A673 (cell line): ENCODE results near the gene CYP4F8. TPM values are rescaled to one million over a fixed set of nuclear protein-coding genes. Genes with fewer than 3 reads are reported as not detected.

Source experiments
- BruUV-seq: library from RNA; stranded (reverse); fragments of 400-500 nt; replicated peaks from 2 replicates; lab custom pipeline; 2021; lab: Mats Ljungman, UMichigan
- CTCF ChIA-PET: fragments of 300-600 bp; sonication (Branson Sonifier 250); formaldehyde crosslinking; loops from one replicate; lab custom pipeline; 2022; ENCODE audit warnings: antibody characterized with exemption; lab: Charles Lee
- POLR2A ChIA-PET: fragments of 300-600 bp; sonication (Branson Sonifier 250); formaldehyde crosslinking; loops from one replicate; lab custom pipeline; 2022; ENCODE audit warnings: antibody characterized with exemption; ENCODE audit not compliant: low non-redundant PET; lab: Charles Lee
- DNase-seq: peaks from one replicate; pipeline ENCODE4 v3.0.0-alpha.2; 2015; ENCODE audit warnings: low spot score
- H3K27ac ChIP-seq: fragments of 200-600 bp; sonication (generic); 2 replicates; pipeline ENCODE4 v1.5.1; 2016; ENCODE audit warnings: mixed run types, low read depth, mild to moderate bottlenecking, mixed read lengths, antibody characterized with exemption, low read length; ENCODE audit not compliant: poor library complexity, severe bottlenecking
- H3K27me3 ChIP-seq: fragments of 200-600 bp; sonication (generic); replicated peaks from 2 replicates; pipeline ENCODE4 v1.6.1; 2017; ENCODE audit warnings: mixed run types, low read depth, mild to moderate bottlenecking, mixed read lengths, antibody characterized with exemption, low read length; ENCODE audit not compliant: insufficient read depth, poor library complexity
- H3K36me3 ChIP-seq: fragments of 200-600 bp; sonication (generic); 2 replicates; pipeline ENCODE4 v1.6.1; 2016; ENCODE audit warnings: mixed run types, mild to moderate bottlenecking, mixed read lengths, antibody characterized with exemption, low read length; ENCODE audit not compliant: insufficient read depth, poor library complexity, severe bottlenecking
- H3K4me1 ChIP-seq: fragments of 200-600 bp; sonication (generic); 2 replicates; pipeline ENCODE4 v1.6.1; 2017; ENCODE audit warnings: mixed run types, mild to moderate bottlenecking, mixed read lengths, antibody characterized with exemption, low read length; ENCODE audit not compliant: insufficient read depth, poor library complexity, severe bottlenecking
- H3K4me3 ChIP-seq: fragments of 200-600 bp; sonication (generic); 2 replicates; pipeline ENCODE4 v1.5.1; 2016; ENCODE audit warnings: low read depth, mixed run types, mild to moderate bottlenecking, mixed read lengths, low read length; ENCODE audit not compliant: poor library complexity, severe bottlenecking
- H3K9me3 ChIP-seq: fragments of 200-600 bp; sonication (generic); 2 replicates; pipeline ENCODE4 v1.6.1; 2016; ENCODE audit warnings: mixed run types, low read depth, mild to moderate bottlenecking, mixed read lengths, antibody characterized with exemption, low read length; ENCODE audit not compliant: poor library complexity, severe bottlenecking
- EZH2 ChIP-seq: fragments of 200-600 bp; sonication (generic); IDR thresholded peaks from 2 replicates; pipeline ENCODE4 v1.6.1; 2017; ENCODE audit warnings: borderline replicate concordance, low read depth, mild to moderate bottlenecking, mixed read lengths, antibody characterized with exemption, low read length; ENCODE audit not compliant: poor library complexity, severe bottlenecking
- intact Hi-C: fragments of 100-400 bp; cut with micrococcal nuclease; formaldehyde crosslinking; loops from one replicate; pipeline ENCODE4 v1.10.0; 2022; ENCODE audit not compliant: unreplicated experiment
- total RNA-seq: library from RNA; stranded (reverse); gene quantifications from 2 replicates; pipeline ENCODE4 v1.2.3, GENCODE V29; 2021
- TF ChIP-seq, protein P1 (sequence below): fragments of 300-800, 200-600 bp; sonication (generic); conservative IDR thresholded peaks from 2 replicates; pipeline ENCODE4 v1.5.1; 2017; ENCODE audit warnings: low read depth, mild to moderate bottlenecking, antibody characterized with exemption, low read length, moderate library complexity, mixed read lengths

The CYP4F8 gene
- total RNA-seq, 1 experiment from 2014 or later, result not detected

DNA sequence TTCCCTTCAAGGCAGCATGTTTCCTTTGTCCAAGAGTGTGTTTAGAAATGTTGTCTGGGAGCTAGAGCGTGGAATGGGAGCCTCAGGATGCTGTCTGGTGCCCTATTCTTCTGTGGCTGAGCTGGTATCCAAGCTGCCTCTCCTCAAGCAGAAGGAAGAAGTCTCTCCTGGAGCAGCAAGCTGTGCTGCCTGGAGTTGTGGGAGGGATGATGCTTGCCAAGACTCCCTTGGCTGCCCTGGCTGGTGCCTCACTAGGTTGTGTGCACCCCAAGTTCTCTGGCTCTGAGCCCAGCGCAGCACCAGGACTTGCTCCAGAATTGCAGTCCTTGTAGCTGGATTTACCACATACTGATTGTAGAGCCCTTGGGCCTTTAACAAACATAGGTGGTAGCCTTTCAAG, 21.0 kb downstream of the CYP4F8 start:
- Histone ChIP-seq H3K27ac (no peak overlapping the region), H3K4me3 (no peak overlapping the region), H3K36me3 (no peaks in the 10 kb centered on the region), H3K27me3 (peaks cover 8% of the 10 kb centered on the region), H3K4me1 (no peaks in the 10 kb centered on the region), H3K9me3 (no peaks in the 10 kb centered on the region)
- no peak for TF ChIP-seq EZH2
- TF ChIP-seq, protein P1, sequence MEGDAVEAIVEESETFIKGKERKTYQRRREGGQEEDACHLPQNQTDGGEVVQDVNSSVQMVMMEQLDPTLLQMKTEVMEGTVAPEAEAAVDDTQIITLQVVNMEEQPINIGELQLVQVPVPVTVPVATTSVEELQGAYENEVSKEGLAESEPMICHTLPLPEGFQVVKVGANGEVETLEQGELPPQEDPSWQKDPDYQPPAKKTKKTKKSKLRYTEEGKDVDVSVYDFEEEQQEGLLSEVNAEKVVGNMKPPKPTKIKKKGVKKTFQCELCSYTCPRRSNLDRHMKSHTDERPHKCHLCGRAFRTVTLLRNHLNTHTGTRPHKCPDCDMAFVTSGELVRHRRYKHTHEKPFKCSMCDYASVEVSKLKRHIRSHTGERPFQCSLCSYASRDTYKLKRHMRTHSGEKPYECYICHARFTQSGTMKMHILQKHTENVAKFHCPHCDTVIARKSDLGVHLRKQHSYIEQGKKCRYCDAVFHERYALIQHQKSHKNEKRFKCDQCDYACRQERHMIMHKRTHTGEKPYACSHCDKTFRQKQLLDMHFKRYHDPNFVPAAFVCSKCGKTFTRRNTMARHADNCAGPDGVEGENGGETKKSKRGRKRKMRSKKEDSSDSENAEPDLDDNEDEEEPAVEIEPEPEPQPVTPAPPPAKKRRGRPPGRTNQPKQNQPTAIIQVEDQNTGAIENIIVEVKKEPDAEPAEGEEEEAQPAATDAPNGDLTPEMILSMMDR, result no peak
- intact Hi-C loops, result no loop called here
- DNase-seq, result no peak
- BruUV-seq, result no TSS peak
- CTCF ChIA-PET, result no interaction called here
- POLR2A ChIA-PET, result no interaction called here

DNA sequence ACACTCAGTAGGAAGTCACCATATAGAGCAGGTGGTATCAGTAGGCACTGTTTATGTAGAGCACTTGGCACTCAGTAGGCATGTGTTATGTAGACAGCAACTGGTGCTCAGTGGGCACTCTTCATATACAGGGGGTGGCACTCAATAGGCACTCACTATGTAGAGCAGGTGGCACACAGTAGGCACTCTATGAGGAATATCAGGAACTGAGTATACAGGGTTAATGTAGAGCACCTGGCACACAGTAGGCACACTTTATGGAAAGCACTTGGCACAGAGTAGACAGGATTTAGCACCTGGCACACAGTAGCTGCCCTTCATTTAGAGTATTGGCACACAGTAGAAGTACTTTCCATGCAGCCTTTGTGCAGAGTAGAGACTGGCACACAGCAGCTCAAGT, 24.6 kb downstream of the CYP4F8 start:
- no peak overlapping the region for H3K27ac ChIP-seq
- no peak overlapping the region for H3K4me3 ChIP-seq
- no peak for DNase-seq
- intact Hi-C loops, result no loop called here
- H3K9me3 ChIP-seq, result no peaks in the 10 kb centered on the region
- BruUV-seq, result no TSS peak
- ChIA-PET POLR2A (no interaction called here), CTCF (no interaction called here)
- H3K36me3 ChIP-seq, result no peaks in the 10 kb centered on the region
- no peak for TF ChIP-seq EZH2
- TF ChIP-seq, protein P1, result no peak
- peaks cover 6% of the 10 kb centered on the region for H3K27me3 ChIP-seq
- no peaks in the 10 kb centered on the region for H3K4me1 ChIP-seq

DNA sequence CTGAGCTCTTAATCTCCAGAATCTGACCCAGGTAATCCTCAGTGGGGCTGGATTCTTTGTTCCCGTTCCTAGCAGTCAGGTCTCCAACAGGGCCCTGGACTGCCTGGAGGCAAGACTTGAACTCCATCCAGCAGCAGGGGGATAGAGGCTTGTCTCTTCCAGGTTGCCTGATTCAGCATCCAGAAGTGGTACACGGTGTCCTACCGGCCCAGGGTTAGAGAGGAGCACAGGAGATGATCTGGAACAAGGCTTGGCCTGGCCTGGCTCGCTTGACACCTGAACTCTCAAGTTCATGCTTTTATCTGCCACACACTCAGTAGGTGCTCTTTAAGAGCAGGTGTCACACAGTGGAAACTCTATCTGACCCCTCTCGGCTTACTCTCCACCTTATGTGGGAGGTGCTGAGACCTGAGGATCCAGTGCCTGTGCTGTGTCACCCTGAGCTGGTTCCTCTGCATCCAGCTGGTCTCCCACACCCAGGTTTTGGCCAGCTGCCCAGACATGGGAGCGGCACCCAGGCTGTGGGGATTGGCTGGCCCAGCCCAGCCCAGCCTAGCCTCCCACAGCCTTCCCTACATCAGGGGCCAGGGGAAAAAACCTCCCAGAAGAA, 25.4 kb downstream of the CYP4F8 start, which contains the start of gene CYP4F3:
Gene CYP4F3, plus strand, starts transcription at position 604 of the 610 bp plus-strand sequence. CDS start 519 bp downstream, outside the sequence.
- CTCF ChIA-PET, result no interaction called here
- intact Hi-C loops, result no loop called here
- H3K9me3 ChIP-seq, result no peaks in the 10 kb centered on the region
- BruUV-seq, result no TSS peak
- no peak within 1 kb of the TSS for H3K4me3 ChIP-seq
- TF ChIP-seq, protein P1, result no peak
- TF ChIP-seq EZH2, result no peak
- no peaks in the 10 kb centered on the region for H3K36me3 ChIP-seq
- no peak within 1 kb of the TSS for H3K27ac ChIP-seq
- POLR2A ChIA-PET, result interaction anchor here (0.6 kb wide), 1 partner anchor 256 kb away, joined by 3 read pairs; no protein-coding TSS in a partner anchor
- peak; percentile 64 for DNase-seq
- H3K27me3 ChIP-seq, result no peaks in the 10 kb centered on the region
- H3K4me1 ChIP-seq, result no peaks in the 10 kb centered on the region
